ENCODE data around the gene NEK11. TPM values are rescaled to one million over a fixed set of nuclear protein-coding genes. Genes with fewer than 3 reads are reported as not detected.

The NEK11 gene
- total RNA-seq, 1 experiment from 2014 or later = 13.2 TPM

- H3K27ac ChIP-seq = peak overlapping the region; percentile 36; the same call in 1 of the 2 replicates
- BruUV-seq (replicated peaks) = no TSS peak
- no peaks in the 10 kb centered on the region for H3K27me3 ChIP-seq (ENCODE audit: insufficient read depth, low read depth)
- no peaks in the 10 kb centered on the region for H3K9me3 ChIP-seq (ENCODE audit: insufficient read depth, low read depth)
- no peak overlapping the region for H3K4me3 ChIP-seq
- peaks cover 28% of the 10 kb centered on the region for H3F3A ChIP-seq (ENCODE audit: insufficient read depth, low read depth)
- DNase-seq = no peak
- ChIA-PET POLR2A (ENCODE audit: unreplicated experiment) (no interaction called here), CTCF (no interaction called here)
- H3K79me2 ChIP-seq (ENCODE audit: low read depth) = no peaks in the 10 kb centered on the region
- H3K4me2 ChIP-seq = peak overlapping the region; percentile 45
- H2AFZ ChIP-seq = no peak overlapping the region
- intact Hi-C loops (cut with micrococcal nuclease; ENCODE audit: unreplicated experiment) = no loop called here
- H3K36me3 ChIP-seq (ENCODE audit: low read depth) = no peaks in the 10 kb centered on the region
- H4K20me1 ChIP-seq (ENCODE audit: insufficient read depth) = no peaks in the 10 kb centered on the region
- H3K9me2 ChIP-seq (ENCODE audit: insufficient read depth) = no peaks in the 10 kb centered on the region
- TF ChIP-seq EZH2 (IDR thresholded peaks at IDR 0.05; ENCODE audit: low read depth) = no peak
- no peak for TF ChIP-seq CTCF (conservative IDR thresholded peaks at IDR 0.05)
- peaks cover 55% of the 10 kb centered on the region for H3K4me1 ChIP-seq (replicated peaks; ENCODE audit: insufficient read depth)
Measured at GRCh38 chr3:131353986-131354385, 327.3 kb downstream of the NEK11 start.

DNA sequence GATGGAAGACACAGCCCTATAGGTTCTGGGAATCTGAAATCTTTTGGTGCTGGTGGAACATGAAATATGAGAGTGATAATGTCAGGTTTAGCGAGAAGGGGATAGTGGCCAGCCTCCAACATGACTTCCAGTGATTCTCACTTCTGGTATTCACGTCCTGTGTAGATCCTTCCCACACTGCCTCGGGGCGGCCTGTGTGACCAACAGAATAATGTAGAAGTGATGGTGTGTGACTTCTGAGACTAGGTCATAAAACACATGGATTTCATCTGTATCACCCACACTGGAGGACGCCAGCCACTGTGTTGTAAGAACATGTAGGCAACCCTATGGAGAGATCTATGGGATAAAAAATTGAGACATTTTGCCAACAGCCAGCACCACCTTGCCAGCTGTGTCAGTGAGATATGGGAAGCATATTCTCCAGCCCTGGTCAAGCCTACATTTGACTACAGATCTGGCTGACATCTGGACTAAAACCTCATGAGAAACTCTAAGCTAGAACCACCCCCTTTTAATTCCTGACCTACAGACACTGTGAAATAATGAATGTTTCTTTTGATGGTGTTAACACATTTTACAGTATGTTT, 329.4 kb downstream of the NEK11 start:
- H2AFZ ChIP-seq = no peak overlapping the region
- no peak overlapping the region for H3K4me3 ChIP-seq
- H3K36me3 ChIP-seq (ENCODE audit: low read depth) = no peaks in the 10 kb centered on the region
- no peaks in the 10 kb centered on the region for H3K27me3 ChIP-seq (ENCODE audit: insufficient read depth, low read depth)
- H3K9me3 ChIP-seq (ENCODE audit: insufficient read depth, low read depth) = no peaks in the 10 kb centered on the region
- H3K79me2 ChIP-seq (ENCODE audit: low read depth) = no peaks in the 10 kb centered on the region
- H3K4me1 ChIP-seq (replicated peaks; ENCODE audit: insufficient read depth) = peaks cover 44% of the 10 kb centered on the region
- DNase-seq = no peak
- no TSS peak for BruUV-seq (replicated peaks)
- H3K27ac ChIP-seq = no peak overlapping the region
- H4K20me1 ChIP-seq (ENCODE audit: insufficient read depth) = no peaks in the 10 kb centered on the region
- intact Hi-C loops (cut with micrococcal nuclease; ENCODE audit: unreplicated experiment) = no loop called here
- no peak overlapping the region for H3K4me2 ChIP-seq
- no peak for TF ChIP-seq CTCF (conservative IDR thresholded peaks at IDR 0.05)
- TF ChIP-seq EZH2 (IDR thresholded peaks at IDR 0.05; ENCODE audit: low read depth) = no peak
- peaks cover 10% of the 10 kb centered on the region; the same call in 1 of the 2 replicates for H3F3A ChIP-seq (ENCODE audit: insufficient read depth, low read depth)
- POLR2A ChIA-PET (ENCODE audit: unreplicated experiment) = interaction anchor here (0.6 kb wide), 1 partner anchor 26 kb away, joined by 3 read pairs; no protein-coding TSS in a partner anchor
- CTCF ChIA-PET = no interaction called here
- no peaks in the 10 kb centered on the region for H3K9me2 ChIP-seq (ENCODE audit: insufficient read depth)

DNA sequence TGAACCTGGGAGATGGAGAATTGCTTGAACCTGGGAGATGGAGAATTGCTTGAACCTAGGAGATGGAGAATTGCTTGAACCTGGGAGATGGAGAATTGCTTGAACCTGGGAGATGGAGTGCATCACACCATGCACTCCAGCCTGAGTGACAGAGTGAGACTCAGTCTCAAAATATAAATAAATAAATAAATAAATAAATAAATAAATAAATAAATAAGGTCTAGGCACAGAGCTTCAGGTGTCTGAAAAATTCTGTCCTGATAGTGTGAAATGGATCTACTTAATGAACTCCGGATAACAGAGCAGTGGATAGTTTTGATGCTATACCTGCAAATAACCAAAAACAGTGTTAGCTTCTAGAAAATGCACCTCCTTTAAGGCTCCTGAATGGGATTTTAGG, 330.6 kb downstream of the NEK11 start:
- H3K27me3 ChIP-seq (ENCODE audit: insufficient read depth, low read depth) = no peaks in the 10 kb centered on the region
- peaks cover 40% of the 10 kb centered on the region for H3K4me1 ChIP-seq (replicated peaks; ENCODE audit: insufficient read depth)
- TF ChIP-seq EZH2 (IDR thresholded peaks at IDR 0.05; ENCODE audit: low read depth) = no peak
- TF ChIP-seq CTCF (conservative IDR thresholded peaks at IDR 0.05) = no peak
- no peak overlapping the region for H3K4me2 ChIP-seq
- ChIA-PET POLR2A (ENCODE audit: unreplicated experiment) (no interaction called here), CTCF (no interaction called here)
- no peaks in the 10 kb centered on the region for H3K9me2 ChIP-seq (ENCODE audit: insufficient read depth)
- H3K4me3 ChIP-seq = no peak overlapping the region
- H3F3A ChIP-seq (ENCODE audit: insufficient read depth, low read depth) = peaks cover 10% of the 10 kb centered on the region; the same call in 1 of the 2 replicates
- H2AFZ ChIP-seq = no peak overlapping the region
- H3K9me3 ChIP-seq (ENCODE audit: insufficient read depth, low read depth) = no peaks in the 10 kb centered on the region
- intact Hi-C loops (cut with micrococcal nuclease; ENCODE audit: unreplicated experiment) = no loop called here
- no peaks in the 10 kb centered on the region for H4K20me1 ChIP-seq (ENCODE audit: insufficient read depth)
- H3K79me2 ChIP-seq (ENCODE audit: low read depth) = no peaks in the 10 kb centered on the region
- DNase-seq = no peak
- BruUV-seq (replicated peaks) = no TSS peak
- no peaks in the 10 kb centered on the region for H3K36me3 ChIP-seq (ENCODE audit: low read depth)
- no peak overlapping the region for H3K27ac ChIP-seq

All from PC-9 (cell line).